A673 (cell line): ENCODE results near the gene ENOPH1.

Source experiments
- CTCF ChIP-seq: fragments of 300-800, 200-600 bp; sonication (generic); conservative IDR thresholded peaks from 2 replicates; pipeline ENCODE4 v1.5.1; 2017; ENCODE audit warnings: low read depth, mild to moderate bottlenecking, antibody characterized with exemption, low read length, moderate library complexity, mixed read lengths
- EZH2 ChIP-seq: fragments of 200-600 bp; sonication (generic); IDR thresholded peaks from 2 replicates; pipeline ENCODE4 v1.6.1; 2017; ENCODE audit warnings: borderline replicate concordance, low read depth, mild to moderate bottlenecking, mixed read lengths, antibody characterized with exemption, low read length; ENCODE audit not compliant: poor library complexity, severe bottlenecking

- TF ChIP-seq CTCF (no peak), EZH2 (no peak)
Measured at GRCh38 chr4:82401600-82401999, 28.8 kb upstream of the ENOPH1 start.
